ENCODE data around the gene FNIP1. TPM values are rescaled to one million over a fixed set of nuclear protein-coding genes. Genes with fewer than 3 reads are reported as not detected.
"Not testable (repeated sequence)": the region's sequence is repeated elsewhere in the genome, so short reads cannot be mapped to it uniquely, and the experiment has no call there.

FNIP1 gene
- total and polyA plus RNA-seq, 2 of the 13 experiments (the other 11 are each of a cell fraction or from before 2014, with no cell fraction given): 10.9 to 29.3 TPM

DNA sequence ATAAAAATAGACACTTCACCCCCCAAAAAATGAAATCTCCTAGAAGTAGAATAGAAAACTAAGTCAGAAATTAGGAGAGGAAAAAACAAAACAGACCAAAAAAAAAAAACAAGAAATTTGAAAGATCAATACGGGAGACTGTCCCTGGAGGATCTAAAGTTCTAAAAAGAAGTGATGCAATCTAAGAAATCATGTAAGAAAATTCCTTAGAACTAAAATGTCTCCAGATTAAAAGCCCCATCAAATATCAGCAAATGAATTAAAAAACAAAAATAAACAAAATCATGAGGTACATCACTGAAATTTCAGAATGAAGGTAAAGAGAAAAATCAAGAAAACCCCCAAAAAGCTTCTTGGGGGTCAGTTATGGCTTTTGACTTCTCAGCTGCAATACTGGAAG is 13.5 kb downstream of the FNIP1 start (continued):
- TF ChIP-seq, protein P1, sequence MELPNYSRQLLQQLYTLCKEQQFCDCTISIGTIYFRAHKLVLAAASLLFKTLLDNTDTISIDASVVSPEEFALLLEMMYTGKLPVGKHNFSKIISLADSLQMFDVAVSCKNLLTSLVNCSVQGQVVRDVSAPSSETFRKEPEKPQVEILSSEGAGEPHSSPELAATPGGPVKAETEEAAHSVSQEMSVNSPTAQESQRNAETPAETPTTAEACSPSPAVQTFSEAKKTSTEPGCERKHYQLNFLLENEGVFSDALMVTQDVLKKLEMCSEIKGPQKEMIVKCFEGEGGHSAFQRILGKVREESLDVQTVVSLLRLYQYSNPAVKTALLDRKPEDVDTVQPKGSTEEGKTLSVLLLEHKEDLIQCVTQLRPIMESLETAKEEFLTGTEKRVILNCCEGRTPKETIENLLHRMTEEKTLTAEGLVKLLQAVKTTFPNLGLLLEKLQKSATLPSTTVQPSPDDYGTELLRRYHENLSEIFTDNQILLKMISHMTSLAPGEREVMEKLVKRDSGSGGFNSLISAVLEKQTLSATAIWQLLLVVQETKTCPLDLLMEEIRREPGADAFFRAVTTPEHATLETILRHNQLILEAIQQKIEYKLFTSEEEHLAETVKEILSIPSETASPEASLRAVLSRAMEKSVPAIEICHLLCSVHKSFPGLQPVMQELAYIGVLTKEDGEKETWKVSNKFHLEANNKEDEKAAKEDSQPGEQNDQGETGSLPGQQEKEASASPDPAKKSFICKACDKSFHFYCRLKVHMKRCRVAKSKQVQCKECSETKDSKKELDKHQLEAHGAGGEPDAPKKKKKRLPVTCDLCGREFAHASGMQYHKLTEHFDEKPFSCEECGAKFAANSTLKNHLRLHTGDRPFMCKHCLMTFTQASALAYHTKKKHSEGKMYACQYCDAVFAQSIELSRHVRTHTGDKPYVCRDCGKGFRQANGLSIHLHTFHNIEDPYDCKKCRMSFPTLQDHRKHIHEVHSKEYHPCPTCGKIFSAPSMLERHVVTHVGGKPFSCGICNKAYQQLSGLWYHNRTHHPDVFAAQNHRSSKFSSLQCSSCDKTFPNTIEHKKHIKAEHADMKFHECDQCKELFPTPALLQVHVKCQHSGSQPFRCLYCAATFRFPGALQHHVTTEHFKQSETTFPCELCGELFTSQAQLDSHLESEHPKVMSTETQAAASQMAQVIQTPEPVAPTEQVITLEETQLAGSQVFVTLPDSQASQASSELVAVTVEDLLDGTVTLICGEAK (IDR thresholded peaks at IDR 0.05): no peak
- TF ChIP-seq, protein P1 (CRISPR knock-in tag; IDR thresholded peaks at IDR 0.05): no peak
- TF ChIP-seq SSRP1 (CRISPR knock-in tag; IDR thresholded peaks at IDR 0.05): no peak

DNA sequence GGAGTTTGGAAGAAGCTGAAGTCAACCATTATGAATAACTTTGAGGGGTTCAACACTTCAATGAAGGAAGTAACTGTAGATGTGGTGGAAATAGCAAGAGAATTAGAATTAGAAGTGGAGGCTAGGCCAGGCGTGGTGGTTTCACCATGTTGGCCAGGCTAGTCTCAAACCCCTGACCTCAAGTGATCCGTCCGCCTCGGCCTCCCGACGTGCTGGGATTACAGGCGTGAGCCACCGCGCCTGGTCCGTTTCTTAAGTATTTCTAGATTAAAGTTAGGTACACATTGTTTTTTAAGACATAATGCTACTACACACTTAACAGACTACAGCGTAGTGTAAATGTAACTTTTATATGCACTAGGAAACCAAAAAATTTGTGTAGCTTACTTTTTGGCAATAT is 14.1 kb downstream of the FNIP1 start:
- ChIA-PET CTCF (ENCODE audit: low intra/inter-chr PET ratio, low total read pairs) (no interaction called here), POLR2A (no interaction called here)
- DNase-seq (ENCODE audit: low spot score): no peak
- Histone ChIP-seq H3K4me1 (ENCODE audit: insufficient read depth, low read length) (peaks cover 19% of the 10 kb centered on the region), H3K79me2 (ENCODE audit: insufficient read depth, low read length) (peaks cover 81% of the 10 kb centered on the region), H3K27ac (ENCODE audit: extremely low read length, insufficient read depth, low read length) (no peak overlapping the region), H4K20me1 (ENCODE audit: insufficient read depth, low read length) (peaks cover 35% of the 10 kb centered on the region), H2AFZ (ENCODE audit: low read length) (no peak overlapping the region), H3K36me3 (replicated peaks in 1 of 2; ENCODE audit: control insufficient read depth in 1 of 2, insufficient read depth in 2 of 2, low read length in 2 of 2) (no peaks in the 10 kb centered on the region; a peak in 1 of 5 replicates), H3K27me3 (ENCODE audit: control insufficient read depth in 1 of 2, insufficient read depth in 2 of 2, low read length in 2 of 2) (no peaks in the 10 kb centered on the region), H3K9me3 (ENCODE audit: low read length) (no peaks in the 10 kb centered on the region), H3K4me3 (replicated peaks in 1 of 3; ENCODE audit: insufficient read depth in 1 of 3, low read depth in 2 of 3, low read length in 3 of 3) (no peak overlapping the region), H3K9ac (ENCODE audit: insufficient read depth, low read depth, low read length) (no peak overlapping the region), H3K4me2 (ENCODE audit: low read depth, low read length) (no peak overlapping the region)
- no peak for ATAC-seq
- in situ Hi-C loops (cut with HindIII; ENCODE audit: extremely low pct_ligation_motif_present, low pct_unique_long_range_greater_than_20kb): no loop called here
- 99% methylated on average over 11 of the region's 11 CpGs for WGBS (ENCODE audit: low lambda C conversion rate)
- intact Hi-C loops (cut with micrococcal nuclease; ENCODE audit: unreplicated experiment): no loop called here
- BruUV-seq (replicated peaks): no TSS peak
- no peak for TF ChIP-seq ZNF468 (CRISPR knock-in tag; IDR thresholded peaks at IDR 0.05)
- no peak for FAIRE-seq

DNA sequence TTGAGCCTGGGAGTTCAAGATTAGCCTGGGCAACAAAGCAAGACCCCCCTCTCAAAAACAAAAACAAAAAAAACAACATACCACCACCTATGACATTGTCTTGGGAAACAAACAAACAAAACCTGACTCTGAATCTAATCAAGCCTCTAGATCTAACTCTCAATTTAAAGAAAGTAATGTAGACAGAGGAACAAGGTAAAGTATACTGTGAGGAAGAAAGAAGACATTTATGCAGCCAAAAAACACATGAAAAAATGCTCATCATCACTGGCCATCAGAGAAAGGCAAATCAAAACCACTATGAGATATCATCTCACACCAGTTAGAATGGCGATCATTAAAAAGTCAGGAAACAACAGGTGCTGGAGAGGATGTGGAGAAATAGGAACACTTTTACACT is 18.7 kb downstream of the FNIP1 start:
- H3K36me3 ChIP-seq (replicated peaks in 1 of 2; ENCODE audit: control insufficient read depth in 1 of 2, insufficient read depth in 2 of 2, low read length in 2 of 2); FAIRE-seq; H3K9ac ChIP-seq (ENCODE audit: insufficient read depth, low read depth, low read length); H2AFZ ChIP-seq (ENCODE audit: low read length); DNase-seq (ENCODE audit: low spot score); H3K4me1 ChIP-seq (ENCODE audit: insufficient read depth, low read length); in situ Hi-C loops (cut with HindIII; ENCODE audit: extremely low pct_ligation_motif_present, low pct_unique_long_range_greater_than_20kb); H3K9me3 ChIP-seq (ENCODE audit: low read length); ATAC-seq; H3K4me3 ChIP-seq (replicated peaks in 1 of 3; ENCODE audit: insufficient read depth in 1 of 3, low read depth in 2 of 3, low read length in 3 of 3); intact Hi-C loops (cut with micrococcal nuclease; ENCODE audit: unreplicated experiment); BruUV-seq (replicated peaks); H3K27ac ChIP-seq (ENCODE audit: extremely low read length, insufficient read depth, low read length); POLR2A ChIA-PET; H3K4me2 ChIP-seq (ENCODE audit: low read depth, low read length); H3K27me3 ChIP-seq (ENCODE audit: control insufficient read depth in 1 of 2, insufficient read depth in 2 of 2, low read length in 2 of 2); CTCF ChIA-PET (ENCODE audit: low intra/inter-chr PET ratio, low total read pairs): not testable (repeated sequence)
- Histone ChIP-seq H4K20me1 (ENCODE audit: insufficient read depth, low read length) (peaks cover 28% of the 10 kb centered on the region), H3K79me2 (ENCODE audit: insufficient read depth, low read length) (peaks cover 83% of the 10 kb centered on the region)
- 0% methylated on average over 1 of the region's 1 CpG for WGBS (ENCODE audit: low lambda C conversion rate)

All from HepG2 (cell line).